C4-2B (cell line): Measurements from ENCODE around the gene RANBP17.

ENCODE experiments used
- CTCF ChIP-seq: fragments of 450-650 bp; conservative IDR thresholded peaks from 2 replicates; pipeline ENCODE4 v1.5.1; 2017; ENCODE audit warnings: mild to moderate bottlenecking
- ZFX ChIP-seq: fragments of 450-650 bp; IDR thresholded peaks from 2 replicates; pipeline ENCODE4 v1.6.1; 2017

GRCh38 chr5:171149772-171150171 is 288.0 kb downstream of the RANBP17 start:
- TF ChIP-seq CTCF (no peak), ZFX (no peak)
